ENCODE results near the gene GCFC2. TPM values are rescaled to one million over a fixed set of nuclear protein-coding genes. Genes with fewer than 3 reads are reported as not detected.

GCFC2 gene
- total RNA-seq (2022; extraction: Qiagen RNA extraction; ENCODE audit: low read depth), result 13.7 to 20.2 TPM (median 16.9 TPM) in 5 replicates

GRCh38 chr2:75710577-75711253 is at the start of gene GCFC2:
GCFC2 (minus strand) TSS chr2:75710915; CDS start chr2:75710855, 60 bp downstream.

DNA sequence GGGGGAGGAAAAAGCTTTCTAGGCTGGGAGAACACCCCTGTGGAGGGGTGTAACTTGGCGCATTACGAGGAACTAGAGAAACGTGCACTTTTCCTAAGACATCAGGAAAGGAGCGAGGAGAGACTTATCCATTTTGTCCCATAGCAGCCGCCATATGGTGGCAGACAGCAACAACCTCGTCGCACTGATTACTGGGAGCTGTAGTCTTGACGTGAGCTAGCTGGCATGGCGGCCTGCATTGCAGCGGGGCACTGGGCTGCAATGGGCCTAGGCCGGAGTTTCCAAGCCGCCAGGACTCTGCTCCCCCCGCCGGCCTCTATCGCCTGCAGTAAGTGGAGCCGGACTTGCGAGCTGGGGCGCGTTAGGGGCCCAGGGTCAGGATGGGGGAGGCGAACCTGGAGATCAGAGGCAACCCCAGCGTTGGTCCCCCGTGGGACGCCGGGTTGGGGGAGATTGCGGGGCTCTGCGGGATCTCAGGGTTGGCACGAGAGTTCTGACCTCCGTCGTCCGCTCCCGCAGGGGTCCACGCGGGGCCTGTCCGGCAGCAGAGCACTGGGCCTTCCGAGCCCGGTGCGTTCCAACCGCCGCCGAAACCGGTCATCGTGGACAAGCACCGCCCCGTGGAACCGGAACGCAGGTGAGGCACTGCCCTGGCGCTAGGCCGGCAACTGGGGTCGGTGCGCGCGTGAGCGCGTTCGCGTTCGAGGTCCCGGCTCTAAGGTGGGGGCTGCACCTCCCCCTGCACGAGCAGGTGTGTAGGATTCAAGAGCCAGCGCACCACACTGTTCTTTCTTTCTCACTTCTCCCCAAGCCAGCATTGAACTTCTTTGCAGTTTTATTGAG is 63.9 kb downstream of the GCFC2 start, which contains the start of gene MRPL19:
MRPL19 (plus strand) TSS at position 201 of the 843 bp plus-strand sequence; CDS start at position 226, 25 bp downstream.

Other genes with a start within 250 kb of the GCFC2 start
- 9.1 to 11.8 TPM (median 10.9 TPM) in 5 replicates for gene EVA1A, start 150.0 kb downstream of the GCFC2 start, total RNA-seq (2022; extraction: Qiagen RNA extraction; ENCODE audit: low read depth)
- 69.4 to 82.1 TPM (median 70.8 TPM) in 5 replicates for gene MRPL19, start 64.1 kb downstream of the GCFC2 start, total RNA-seq (2022; extraction: Qiagen RNA extraction; ENCODE audit: low read depth)

Measured in A549 treated with GW870086 at 1 μM for 4 hours (cell line).